Glomerular endothelial cell (primary cell): ENCODE data around the gene KRTAP29-1. TPM values are rescaled to one million over a fixed set of nuclear protein-coding genes. Genes with fewer than 3 reads are reported as not detected.
"Not testable (repeated sequence)": the region's sequence is repeated elsewhere in the genome, so short reads cannot be mapped to it uniquely, and the experiment has no call there.

Experiments
- DNase-seq: peaks from one replicate; pipeline ENCODE4 v3.0.0-alpha.2; 2011; ENCODE audit warnings: low read depth, low spot score; ENCODE audit errors: extremely low read depth
- total RNA-seq: library from RNA; depleted of rRNA; stranded (reverse); fragments of >200 nt; gene quantifications from 2 replicates; pipeline ENCODE4 v1.2.3, GENCODE V29; 2015

KRTAP29-1 gene, protein sequence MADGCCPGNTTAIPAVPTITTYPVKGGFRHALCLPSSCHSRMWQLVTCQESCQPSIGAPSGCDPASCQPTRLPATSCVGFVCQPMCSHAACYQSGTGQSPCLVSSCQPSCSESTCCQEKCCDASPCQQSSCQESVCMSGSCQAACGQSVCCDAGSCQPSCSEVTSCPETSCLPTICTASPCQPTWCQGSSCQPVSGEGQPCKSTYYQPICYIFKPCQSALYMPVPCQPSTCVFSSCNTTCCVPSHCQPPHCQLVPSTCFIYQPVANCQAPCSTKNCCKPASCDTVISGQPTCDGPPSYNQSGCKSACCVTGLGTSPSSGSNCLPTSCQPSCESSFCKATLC
- not detected in 2 replicates for total RNA-seq

- no peak for DNase-seq
Observed at GRCh38 chr17:41301916-41302901, at the start of gene KRTAP29-1. Gene KRTAP29-1, minus strand, starts transcription at chr17:41302851. Its CDS starts 0 bp downstream, at chr17:41302851.

DNA sequence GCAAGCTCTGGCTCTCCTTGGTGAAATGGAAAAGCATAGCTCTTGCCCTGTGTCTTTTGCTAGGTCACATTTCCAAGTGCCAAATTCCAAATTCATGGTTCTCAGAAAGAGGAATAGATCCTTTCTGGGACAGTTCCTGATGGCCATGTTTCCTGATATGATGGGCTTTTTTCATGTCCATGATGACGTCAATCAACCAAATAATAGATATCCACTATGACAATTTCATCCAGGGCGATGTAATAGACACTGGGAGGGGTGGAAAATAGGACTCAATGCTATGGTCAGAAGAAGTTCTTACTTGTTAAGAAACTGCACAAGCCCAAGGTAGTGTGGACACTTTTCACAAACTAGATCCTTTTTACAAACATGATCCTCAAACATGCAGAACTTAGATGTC is 48.5 kb upstream of the KRTAP29-1 start:
- no peak for DNase-seq

GRCh38 chr17:41350381-41350878 is 47.8 kb upstream of the KRTAP29-1 start, which contains the start of gene KRT33A:
Gene KRT33A, minus strand, starts transcription at chr17:41350828. Its CDS starts 61 bp downstream, at chr17:41350767.
- not testable (repeated sequence) for DNase-seq

DNA sequence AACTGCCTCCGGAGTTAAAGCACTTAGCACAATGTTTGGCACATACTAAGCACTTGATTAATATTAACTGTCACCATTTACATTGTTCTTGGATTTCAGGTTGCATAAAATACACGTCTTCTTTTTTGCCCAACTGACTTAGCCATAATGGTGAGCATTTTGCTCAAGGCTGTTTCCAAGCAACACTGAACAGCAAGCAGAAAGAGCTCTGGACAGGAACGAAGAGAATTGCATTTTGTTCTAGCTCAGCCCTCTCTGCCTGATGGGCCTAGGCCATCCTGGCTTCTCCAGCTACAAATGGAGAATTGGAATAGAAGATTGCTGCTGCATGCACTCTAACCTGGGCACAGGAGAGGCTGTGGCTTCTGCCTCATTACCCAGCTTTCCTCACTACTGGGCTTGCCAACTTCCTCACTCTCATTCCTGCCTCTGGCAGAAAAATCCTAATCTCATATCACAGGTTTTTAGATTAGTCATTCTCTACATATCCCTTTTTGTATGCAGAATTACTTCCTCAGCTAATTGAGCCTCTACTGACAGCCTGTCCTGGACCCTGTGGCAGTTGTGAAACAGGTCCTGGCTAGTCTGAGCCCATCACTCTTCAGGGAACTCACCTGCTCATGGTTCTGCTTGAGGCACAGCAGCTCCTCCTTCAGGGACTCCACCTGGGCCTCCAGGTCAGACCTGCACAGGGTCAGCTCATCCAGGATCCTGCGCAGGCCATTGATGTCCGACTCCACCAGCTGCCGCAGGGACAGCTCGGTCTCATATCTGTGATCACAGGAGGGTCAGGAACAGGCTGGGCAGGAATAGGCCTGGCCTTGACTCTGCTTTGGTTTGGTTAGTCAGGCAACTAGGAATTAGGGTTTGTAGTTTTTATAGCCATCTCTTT is 45.5 kb upstream of the KRTAP29-1 start:
- no peak for DNase-seq

DNA sequence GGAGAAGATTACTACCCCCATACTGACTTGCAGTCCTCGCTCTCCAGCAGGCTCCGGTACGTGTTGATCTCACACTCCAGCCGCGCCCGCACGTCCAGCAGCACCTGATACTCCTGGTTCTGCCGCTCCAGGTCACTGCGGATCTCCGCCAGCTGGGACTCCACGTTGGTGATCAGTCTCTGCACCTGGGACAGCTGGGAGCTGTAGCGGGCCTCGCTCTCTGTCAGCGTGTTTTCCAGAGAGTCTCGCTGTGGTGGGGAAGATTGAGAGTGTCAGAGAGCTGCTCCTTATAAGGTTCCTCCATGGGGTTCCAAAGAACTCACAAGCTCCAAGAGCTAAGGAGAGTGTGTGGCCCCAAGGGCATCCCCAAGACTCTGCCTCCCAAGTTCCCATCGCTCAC is 43.8 kb upstream of the KRTAP29-1 start:
- DNase-seq: not testable (repeated sequence)

GRCh38 chr17:41345992-41346391 is 43.3 kb upstream of the KRTAP29-1 start:
- DNase-seq: no peak

- DNase-seq: no peak
Observed at GRCh38 chr17:41343029-41343428, 40.4 kb upstream of the KRTAP29-1 start.

DNA sequence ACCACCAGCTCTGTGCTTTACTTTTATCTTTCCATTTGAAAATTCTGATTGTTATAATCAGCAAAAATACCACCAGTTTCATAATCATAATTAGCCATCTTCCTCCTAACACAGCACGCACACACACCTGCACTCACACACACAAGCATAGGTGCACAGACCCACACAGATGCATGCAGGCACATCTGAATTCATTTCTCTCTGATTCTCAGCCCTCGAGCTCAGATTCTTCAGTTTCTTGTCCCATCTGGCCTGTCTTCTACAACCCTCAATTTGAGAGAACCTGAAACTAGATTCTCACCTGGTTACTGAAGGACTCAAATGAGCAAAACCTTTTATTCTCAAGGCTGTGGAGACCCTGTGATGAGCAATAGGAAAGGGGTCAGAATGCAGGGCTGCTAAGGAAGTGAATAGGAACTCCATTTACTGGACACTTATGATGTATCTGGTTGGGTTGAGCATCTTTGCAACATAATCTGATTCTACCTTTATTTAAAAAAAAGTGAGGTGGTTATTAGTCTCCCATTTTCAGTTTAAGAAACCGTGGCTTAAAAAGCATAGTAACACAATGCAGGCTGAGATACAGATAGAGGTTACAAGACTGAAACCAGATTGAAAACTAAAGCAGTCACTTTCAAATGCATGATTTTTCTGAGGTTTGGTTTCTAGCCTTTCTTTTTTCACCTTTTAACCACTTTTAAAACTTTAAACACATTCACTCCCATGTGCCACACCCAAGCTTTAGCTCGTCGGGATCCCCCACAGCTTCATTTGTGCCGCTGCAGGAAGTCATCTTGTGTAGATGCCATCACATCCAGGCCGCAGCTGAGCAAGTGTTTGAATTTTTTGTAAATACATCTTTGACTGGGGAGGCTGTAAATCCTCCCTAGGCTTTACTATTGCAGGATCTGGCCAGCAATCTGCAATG is 38.5 kb upstream of the KRTAP29-1 start:
- DNase-seq: no peak

DNA sequence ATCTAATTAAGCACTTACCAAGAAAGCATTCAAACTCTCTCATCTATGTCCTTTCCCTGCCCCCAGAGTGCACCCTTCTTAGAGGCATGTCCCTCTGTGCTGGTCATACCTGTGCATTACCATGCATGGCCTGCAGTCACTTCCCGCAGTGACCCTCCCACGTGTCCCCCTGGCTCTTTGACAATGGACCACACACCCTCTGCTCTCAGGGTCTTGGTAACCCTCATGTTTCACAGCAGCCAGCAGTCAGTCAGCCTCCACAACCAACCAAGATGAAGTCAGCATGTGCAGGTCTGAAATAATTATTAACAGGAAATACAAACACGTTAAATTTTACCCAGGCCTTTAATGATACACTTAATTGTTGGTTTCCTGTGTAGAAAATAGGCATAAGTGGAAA is 37.8 kb upstream of the KRTAP29-1 start:
- no peak for DNase-seq

DNA sequence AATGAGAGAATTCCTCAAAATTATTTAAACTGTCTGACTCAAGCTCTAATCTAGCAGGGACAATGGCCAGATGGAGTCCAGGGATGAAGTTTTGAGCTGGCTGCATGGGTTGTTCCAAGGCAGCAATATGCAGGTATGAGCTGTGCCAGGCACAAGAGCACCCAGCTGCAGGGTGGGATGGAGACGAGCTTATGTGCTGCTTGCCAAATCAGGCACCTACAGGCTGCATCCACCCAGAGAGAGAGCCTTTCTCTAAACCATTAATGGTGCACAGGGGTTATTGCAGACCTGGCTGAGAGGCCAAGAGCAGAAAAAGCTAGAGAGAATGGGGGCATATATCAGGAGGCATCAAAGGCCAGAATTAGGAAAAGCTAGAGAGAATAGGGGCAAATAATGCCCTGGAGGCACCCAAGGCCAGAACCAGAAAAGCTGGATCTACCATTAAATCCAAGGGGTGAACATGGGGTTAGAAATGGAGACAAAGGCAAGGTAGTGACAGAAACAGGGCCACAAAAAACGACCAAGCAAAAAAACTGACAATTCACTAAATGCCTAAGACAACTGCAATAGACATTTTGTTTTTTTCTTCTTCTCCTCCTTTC is 37.0 kb upstream of the KRTAP29-1 start:
- no peak for DNase-seq

DNA sequence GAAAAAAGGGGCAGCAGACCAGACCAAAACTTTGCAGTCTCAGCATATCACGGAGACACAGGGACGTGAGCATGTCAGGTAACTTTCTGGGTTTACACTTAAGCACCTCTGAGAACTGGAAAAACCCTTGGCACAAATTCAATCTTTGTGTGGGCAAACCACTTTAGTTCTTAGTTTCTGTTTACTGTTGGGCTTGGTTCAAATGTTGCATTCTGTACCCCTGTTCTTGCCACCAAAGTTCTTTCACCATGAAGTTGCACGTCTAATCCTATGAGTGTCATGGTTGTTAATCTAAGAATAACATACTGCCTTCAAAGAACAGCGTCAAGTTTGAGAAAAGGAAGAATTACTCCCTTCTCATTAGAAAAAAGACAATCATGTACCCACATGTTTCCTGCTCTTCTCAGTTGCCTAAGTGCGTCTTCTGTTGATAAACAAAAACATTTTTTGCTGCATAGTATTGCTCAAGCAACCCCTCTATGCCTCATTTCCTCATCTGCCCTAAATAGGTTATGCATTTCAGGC is 36.4 kb upstream of the KRTAP29-1 start:
- DNase-seq: no peak

- DNase-seq: no peak
Observed at GRCh38 chr17:41335747-41336146, 33.1 kb upstream of the KRTAP29-1 start.

DNA sequence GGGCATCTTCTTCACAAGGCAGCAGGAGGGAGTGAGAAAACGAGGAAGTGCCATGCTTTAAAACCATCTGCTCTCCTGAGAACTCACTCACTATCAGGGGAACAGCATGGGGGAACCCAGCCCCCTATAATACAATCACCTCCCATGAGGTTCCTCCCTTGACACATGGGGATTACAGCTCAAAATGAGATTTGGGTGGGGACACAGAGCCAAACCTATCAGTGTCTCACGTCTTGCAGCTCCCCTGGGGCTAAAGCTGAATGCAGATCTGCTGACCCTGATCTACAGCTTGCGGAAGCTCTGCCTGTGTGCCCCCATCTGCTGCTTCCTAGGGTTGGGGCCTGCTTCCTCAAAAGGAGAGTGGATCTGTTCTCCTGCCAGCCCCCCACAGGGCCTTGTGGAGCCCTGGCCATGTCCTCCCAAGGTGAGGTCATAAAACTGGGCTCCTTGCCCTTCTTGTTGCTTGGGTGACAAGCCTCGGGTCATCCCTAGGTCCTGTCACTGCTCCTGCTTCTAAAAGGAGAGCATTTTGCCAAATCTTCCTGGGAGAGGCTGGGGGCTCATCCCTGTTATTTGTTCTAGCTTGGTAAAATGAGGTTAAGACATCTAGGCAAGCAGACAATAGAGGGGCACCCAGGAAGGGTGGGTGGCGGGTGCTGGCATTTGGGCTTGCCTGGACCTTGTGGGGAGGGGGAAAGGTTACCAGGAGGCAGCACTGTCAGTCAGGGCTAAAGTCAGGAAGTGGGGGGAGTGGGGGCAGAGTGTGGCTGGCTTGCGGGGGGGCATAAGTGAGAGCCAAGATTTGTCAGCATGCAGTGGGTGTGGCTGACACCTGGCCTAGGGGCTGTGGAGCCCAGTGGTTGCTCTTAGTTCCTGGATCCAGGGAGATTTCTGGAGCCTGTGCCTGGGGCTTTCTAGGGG is 32.0 kb upstream of the KRTAP29-1 start:
- no peak for DNase-seq

DNA sequence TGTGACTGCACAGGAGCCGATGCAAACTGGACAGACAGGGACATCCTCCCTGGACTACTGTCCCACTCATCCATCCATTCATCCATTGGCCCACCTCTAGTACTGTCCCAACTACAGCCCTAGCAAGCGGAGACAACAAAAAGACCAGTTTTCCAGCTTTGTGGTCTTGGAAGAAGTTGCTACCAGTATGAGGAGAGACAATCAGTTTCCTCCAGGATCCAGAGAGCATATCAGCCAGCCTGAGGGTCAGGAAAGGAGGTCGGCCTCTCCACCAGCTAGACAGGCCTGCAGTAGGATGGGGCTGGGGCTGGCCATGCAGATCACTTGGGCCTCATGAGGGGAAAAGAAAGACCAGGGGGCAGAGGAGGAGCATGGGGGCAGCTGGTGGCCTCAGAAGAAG is 31.2 kb upstream of the KRTAP29-1 start:
- DNase-seq: no peak

DNA sequence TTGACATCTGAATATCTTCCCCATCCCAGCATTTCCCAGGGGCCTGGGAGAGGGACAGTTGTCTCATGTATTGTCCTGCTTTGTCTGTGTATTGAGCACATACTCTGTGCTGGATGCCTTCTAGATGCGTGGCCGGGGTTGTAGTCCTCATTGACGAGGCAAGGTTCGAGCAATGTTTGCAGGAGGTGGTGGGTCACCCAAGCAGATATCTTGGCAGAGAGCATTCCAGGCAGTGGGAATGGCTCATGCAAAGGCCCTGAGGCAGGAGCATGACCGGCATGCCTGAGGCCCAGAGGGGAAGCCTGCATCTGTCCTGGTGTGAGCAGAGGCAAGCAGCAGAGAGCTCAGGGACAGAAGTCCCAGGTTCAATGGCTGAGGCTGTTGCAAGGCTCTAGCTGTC is 30.4 kb upstream of the KRTAP29-1 start:
- no peak for DNase-seq

GRCh38 chr17:41332239-41332638 is 29.6 kb upstream of the KRTAP29-1 start:
- DNase-seq: no peak

DNA sequence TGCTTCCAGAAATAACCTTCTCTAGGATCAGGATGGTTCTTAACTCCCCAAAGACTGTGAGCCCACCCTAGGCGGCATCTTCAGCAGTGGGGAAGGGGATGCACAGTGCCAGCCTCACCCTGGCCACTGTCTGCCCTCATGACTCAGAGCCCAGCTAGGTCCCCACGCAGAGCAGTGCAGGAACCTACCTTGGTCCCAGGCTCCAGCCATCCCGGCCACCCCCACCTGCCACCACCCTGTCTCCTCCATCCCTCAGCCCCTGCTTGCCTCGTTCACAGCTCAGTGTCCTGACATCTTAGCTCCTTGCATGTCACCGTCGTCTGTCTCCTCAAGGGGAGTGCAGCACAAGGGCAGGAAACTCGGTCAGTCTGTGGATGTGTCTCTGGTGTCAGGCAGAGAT is 29.0 kb upstream of the KRTAP29-1 start:
- DNase-seq: no peak
